Measurements from ENCODE around the gene SNX30.

DNA sequence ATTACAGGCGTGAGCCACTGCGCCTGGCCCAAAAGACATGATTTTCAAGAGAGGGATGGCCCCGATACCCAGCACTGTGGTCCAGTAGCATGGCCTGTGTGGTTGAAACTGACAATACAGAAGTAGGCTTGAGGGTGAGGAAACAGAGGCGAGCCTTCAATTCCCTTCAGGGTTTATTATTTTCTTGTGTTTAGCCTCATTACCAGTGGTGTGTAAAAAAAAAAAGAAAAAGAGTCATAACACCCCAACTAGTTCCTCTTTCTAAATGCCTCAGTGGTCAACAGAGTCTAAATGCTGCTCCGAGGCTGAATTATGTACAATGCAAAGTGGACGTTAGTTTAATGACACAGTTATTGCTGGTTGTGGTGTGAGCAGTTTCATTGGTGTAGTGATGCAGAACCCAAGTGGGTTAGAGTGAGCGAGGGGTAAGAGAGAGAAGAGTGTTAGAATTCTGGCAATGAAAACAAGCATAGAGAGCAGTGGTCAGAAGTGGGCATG, 58.8 kb downstream of the SNX30 start:
- TF ChIP-seq EZH2phosphoT487 (IDR thresholded peaks at IDR 0.05; ENCODE audit: insufficient read depth, low read depth) (no peak), EZH2 (IDR thresholded peaks at IDR 0.05; ENCODE audit: insufficient read depth, poor library complexity, severe bottlenecking) (no peak)
